Measurements from ENCODE around the gene SNX10. TPM values are rescaled to one million over a fixed set of nuclear protein-coding genes. Genes with fewer than 3 reads are reported as not detected.

The SNX10 gene
- total RNA-seq, 1 experiment from 2014 or later: 9.4 TPM

- H3K9me3 Mint-ChIP-seq: no peaks in the 10 kb centered on the region
- Histone ChIP-seq H3K23me2 (ENCODE audit: insufficient read length, low read depth, low read length, poor library complexity, severe bottlenecking) (no peaks in the 10 kb centered on the region), H2BK20ac (ENCODE audit: low read depth, low read length, poor library complexity, severe bottlenecking) (no peak overlapping the region), H2BK15ac (ENCODE audit: low read depth, low read length) (no peak overlapping the region), H3K27ac (ENCODE audit: insufficient read length, low read depth, low read length) (no peak overlapping the region), H2AK5ac (ENCODE audit: insufficient read length, low read length) (no peak overlapping the region), H3K4me1 (ENCODE audit: insufficient read depth, low read length) (no peaks in the 10 kb centered on the region), H3K18ac (ENCODE audit: insufficient read length, low read depth, low read length) (no peak overlapping the region), H2BK12ac (ENCODE audit: insufficient read length, low read depth, low read length) (no peak overlapping the region), H3K27me3 (ENCODE audit: insufficient read depth, low read length) (no peaks in the 10 kb centered on the region), H4K5ac (ENCODE audit: insufficient read length, low read depth, low read length) (no peak overlapping the region), H3K14ac (ENCODE audit: insufficient read depth, low read length) (no peak overlapping the region), H3T11ph (ENCODE audit: low read length) (no peak overlapping the region), H2BK5ac (ENCODE audit: insufficient read length, low read length) (no peak overlapping the region), H3K9ac (ENCODE audit: extremely low read depth, insufficient read length, low read length) (no peak overlapping the region), H3K56ac (ENCODE audit: insufficient read length, low read depth, low read length) (no peak overlapping the region), H3K9me3 (ENCODE audit: control insufficient read depth, low read depth, low read length) (no peaks in the 10 kb centered on the region), H4K20me1 (ENCODE audit: control insufficient read depth, insufficient read depth, insufficient read length) (no peaks in the 10 kb centered on the region), H3K23ac (ENCODE audit: insufficient read length, low read depth, low read length) (no peak overlapping the region), H4K8ac (replicated peaks; ENCODE audit: insufficient read length, low read depth, low read length) (no peak overlapping the region), H3K79me1 (ENCODE audit: insufficient read depth, low read depth, low read length, poor library complexity, severe bottlenecking) (no peaks in the 10 kb centered on the region), H3K4ac (ENCODE audit: low read depth, low read length) (no peak overlapping the region), H2AFZ (ENCODE audit: low read length) (no peak overlapping the region), H3K79me2 (ENCODE audit: insufficient read depth, low read length) (no peaks in the 10 kb centered on the region), H2BK120ac (ENCODE audit: low read depth, low read length, poor library complexity, severe bottlenecking) (no peak overlapping the region), H3K4me2 (ENCODE audit: insufficient read depth, insufficient read length, low read length) (no peak overlapping the region), H4K91ac (ENCODE audit: insufficient read length, low read depth, low read length) (no peak overlapping the region)
- H3K4me3 Mint-ChIP-seq: no peak overlapping the region
- peaks cover 0 to 10% of the 10 kb centered on the region in 2 experiments for H3K4me1 Mint-ChIP-seq
- peaks cover 2 to 5% (median 3%) of the 10 kb centered on the region in 3 experiments; a peak in 2 of 7 replicates for H3K36me3 Mint-ChIP-seq (ENCODE audit: insufficient read depth in 1 of 3, low read depth in 3 of 3)
- no peak for DNase-seq
- H3K27ac Mint-ChIP-seq: peak overlapping the region in 2 of 3 experiments; percentile 50 to 70; a peak in 4 of 7 replicates
- no peak for TF ChIP-seq CTCF (conservative IDR thresholded peaks at IDR 0.05)
- no CpG with 5 or more reads among the region's 9 CpGs for WGBS (ENCODE audit: extremely low coverage, insufficient read length, low lambda C conversion rate)
- no peaks in the 10 kb centered on the region for H3K27me3 Mint-ChIP-seq (ENCODE audit: low read depth)
These were observed 53.5 kb downstream of the SNX10 start for GRCh38 chr7:26345202-26345601.

All from H9 (cell line).